C4-2B (cell line): ENCODE results near the gene B3GALT2.

Source experiments
- H3K27ac ChIP-seq: fragments of 450-650 bp; 2 replicates; pipeline ENCODE4 v1.5.1; 2017
- CTCF ChIP-seq: fragments of 450-650 bp; conservative IDR thresholded peaks from 2 replicates; pipeline ENCODE4 v1.5.1; 2017; ENCODE audit warnings: mild to moderate bottlenecking
- ZFX ChIP-seq: fragments of 450-650 bp; IDR thresholded peaks from 2 replicates; pipeline ENCODE4 v1.6.1; 2017

Gene B3GALT2

DNA sequence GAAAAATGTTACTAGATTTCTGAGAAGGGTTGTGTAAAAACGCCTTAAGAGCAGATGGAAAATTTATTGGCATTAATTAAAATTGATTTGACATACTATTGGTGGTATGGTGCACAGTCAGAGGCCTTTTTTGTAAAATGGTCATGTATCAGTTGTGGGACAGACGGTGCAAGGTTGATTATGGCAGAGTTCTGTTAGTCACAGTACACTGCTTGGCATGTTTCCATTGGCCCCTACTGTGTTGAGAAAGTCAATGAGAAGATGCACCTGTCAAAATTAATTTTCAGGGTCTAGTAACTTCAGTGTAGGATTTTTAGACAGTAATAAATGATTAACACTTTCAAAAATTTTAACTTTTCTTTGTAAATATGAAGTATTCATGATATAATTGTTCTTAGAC, 4.4 kb downstream of the B3GALT2 start:
- H3K27ac ChIP-seq: no peak overlapping the region
- TF ChIP-seq ZFX: no peak
- no peak for TF ChIP-seq CTCF

DNA sequence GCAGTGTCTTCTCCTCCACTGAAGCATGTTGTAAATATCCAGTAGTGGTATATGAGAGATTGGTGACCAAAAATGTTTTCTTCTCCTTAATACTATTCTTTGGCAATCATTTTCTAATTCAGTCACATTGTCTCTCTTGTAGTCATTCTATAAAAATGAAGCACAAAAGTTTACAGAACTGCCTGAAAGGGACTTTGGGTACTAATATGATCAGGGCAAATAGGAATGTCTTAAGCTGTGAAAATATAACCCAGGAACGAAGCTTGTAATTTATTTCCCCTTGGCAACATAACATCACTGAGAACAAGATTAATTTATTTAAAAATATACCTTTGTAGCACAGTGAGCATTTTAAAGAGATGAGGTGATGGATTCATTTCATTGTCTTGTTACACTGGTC, 4.9 kb downstream of the B3GALT2 start:
- H3K27ac ChIP-seq: no peak overlapping the region
- TF ChIP-seq CTCF: no peak
- no peak for TF ChIP-seq ZFX

DNA sequence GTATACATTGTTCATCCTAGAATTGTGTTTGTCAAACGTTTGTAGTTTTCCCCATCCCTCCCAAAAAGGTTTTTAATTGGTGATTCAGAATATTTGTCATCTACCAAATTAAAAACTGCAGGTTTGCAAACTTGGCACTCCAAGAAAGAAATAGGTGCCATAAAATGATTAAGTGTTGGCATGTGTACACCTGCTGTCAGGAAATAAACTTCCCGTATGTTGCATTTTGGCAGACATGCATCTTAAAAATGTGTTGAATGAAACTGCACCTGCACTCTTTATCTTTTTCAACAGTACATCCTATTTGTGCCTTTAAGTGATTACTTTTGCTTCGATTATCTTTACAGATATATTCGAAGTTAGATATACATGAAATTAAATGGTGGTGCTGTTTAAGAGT, 7.3 kb downstream of the B3GALT2 start:
- no peak for TF ChIP-seq ZFX
- no peak for TF ChIP-seq CTCF
- no peak overlapping the region for H3K27ac ChIP-seq

- H3K27ac ChIP-seq: no peak overlapping the region
- TF ChIP-seq ZFX: no peak
- no peak for TF ChIP-seq CTCF
Measured at GRCh38 chr1:193176788-193177187, 9.6 kb downstream of the B3GALT2 start.

DNA sequence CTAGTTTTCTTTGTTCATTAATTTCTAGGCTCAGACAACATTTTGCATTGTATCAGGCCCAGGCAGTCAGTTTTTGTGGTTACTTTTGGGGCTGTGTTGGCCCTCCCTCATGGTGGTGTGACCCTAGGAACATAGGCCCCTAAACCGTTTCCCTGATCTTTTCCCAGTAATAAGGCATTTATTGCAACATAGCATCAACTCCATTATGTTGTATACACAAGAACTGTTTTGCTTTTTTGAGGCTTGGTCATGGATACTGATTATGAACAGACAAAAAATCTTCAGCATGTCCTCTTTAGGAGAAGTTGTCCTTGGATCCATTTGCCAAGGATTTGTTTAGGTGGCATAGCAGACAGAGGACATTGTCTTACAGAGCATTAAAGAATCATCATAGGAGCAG, 10.3 kb downstream of the B3GALT2 start:
- H3K27ac ChIP-seq: no peak overlapping the region
- TF ChIP-seq ZFX: no peak
- TF ChIP-seq CTCF: no peak

GRCh38 chr1:193157360-193157759, 29.1 kb downstream of the B3GALT2 start:
- TF ChIP-seq ZFX (no peak), CTCF (no peak)
- H3K27ac ChIP-seq: no peak overlapping the region

DNA sequence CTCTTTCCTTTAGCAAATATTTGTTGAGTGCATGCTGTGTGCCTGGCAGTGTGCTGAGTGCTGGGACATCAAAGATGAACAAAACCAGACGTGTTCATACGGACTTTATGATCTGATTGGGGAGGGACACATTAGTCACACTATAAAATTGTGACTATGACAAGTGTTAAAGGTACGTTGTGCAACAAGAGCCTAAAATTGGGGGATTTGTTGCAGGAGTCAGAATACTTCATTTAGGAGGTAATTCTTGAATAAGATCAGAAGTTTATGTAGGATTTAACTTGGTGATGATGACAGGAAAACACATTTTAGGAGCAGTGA, 29.6 kb downstream of the B3GALT2 start:
- TF ChIP-seq ZFX (no peak), CTCF (no peak)
- H3K27ac ChIP-seq: no peak overlapping the region
